Measurements from ENCODE around the gene HOXB6.

HOXB6 gene

DNA sequence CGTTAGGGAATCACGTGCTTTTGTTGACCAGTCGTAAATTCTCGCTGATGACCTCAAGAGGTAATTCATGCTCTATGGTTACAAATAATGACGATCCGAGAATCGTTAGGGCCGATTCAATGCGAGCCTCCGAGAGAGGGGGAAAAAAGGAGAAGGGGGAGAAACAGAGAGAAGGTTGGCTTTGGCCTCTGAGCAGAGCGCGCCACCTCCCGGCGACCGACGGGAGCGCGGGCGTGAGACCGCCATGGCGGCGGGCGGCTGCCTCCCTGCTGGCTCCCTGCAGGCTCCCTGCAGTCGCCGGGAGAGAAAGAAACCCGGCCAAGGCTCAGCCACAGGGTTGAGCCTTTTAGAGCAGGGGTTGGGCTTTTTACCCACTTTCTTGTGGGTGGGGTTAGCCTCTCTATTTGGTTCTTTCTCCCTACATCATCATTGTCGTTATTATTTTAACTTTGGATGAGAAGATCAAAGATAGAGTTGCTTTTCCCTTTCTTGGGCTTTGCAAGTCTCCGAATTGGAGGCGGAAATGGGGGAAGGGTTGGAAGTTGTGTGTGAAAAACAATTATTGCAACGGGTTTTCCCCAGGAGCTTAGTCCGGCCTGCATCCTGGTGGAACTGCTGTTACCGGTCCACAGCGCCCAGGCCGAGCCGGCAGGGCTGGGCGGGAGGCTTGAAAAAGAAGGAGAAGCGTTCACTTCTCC lies 10.8 kb downstream of the HOXB6 start:
- DNase-seq (ENCODE audit: low spot score), result peak; percentile 89

DNA sequence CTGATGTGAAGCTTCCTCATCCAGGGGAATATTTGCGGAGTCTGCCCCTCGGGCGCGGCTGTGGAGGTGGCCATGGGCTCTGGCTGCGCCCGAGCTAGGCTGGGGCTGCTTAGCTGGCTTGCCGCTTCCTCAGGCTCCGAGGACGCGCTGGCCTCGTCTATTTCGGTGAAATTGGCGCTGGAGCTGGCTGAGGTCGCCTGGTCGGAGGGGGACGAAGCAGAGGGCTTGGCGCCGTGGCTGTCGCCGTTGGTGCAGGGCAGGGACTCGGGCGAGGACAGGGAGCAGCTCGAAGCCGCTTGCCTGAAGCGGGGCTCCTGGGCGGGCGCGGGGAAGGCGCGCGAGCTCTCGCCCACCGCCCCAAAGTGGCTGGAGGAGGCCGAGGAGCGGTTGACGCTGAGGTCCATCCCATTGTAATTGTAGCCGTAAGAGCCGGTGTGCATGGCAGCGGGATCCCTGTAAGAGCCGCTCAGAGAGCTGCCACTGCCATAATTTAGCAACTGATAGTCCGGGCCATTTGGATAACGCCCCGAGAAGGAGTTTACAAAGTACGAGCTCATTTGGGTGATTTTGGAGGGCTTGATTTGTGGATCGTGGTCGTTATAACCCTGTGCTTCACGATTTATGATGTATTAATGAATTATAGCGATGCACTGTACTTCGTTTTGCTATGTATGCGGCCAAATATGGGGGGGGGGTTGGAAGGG lies 11.5 kb downstream of the HOXB6 start, which contains the start of gene HOXB5:
Gene HOXB5, minus strand, starts transcription at position 654 of the 704 bp plus-strand sequence. Its CDS starts 97 bp downstream, at position 557.
- no peak for DNase-seq (ENCODE audit: low spot score)

DNA sequence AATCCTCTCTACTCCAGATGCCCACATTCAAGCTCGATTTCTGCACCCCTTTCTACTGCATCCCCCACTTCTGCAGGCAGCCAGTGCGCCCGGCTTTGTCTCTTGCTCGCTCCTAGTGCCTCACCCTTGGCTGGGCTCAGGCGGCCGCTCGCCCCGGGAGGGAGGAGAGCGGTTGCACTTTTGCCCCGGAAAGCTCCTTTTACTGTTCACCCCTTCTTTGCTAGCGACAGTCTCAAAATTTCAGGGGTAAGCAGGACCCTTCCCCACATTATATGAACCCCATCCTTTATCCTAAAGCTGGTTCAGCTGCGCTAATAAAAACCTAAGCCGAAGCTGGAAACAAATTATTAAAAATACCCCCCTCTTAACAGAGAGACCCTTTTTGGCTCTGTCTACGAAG lies 12.2 kb downstream of the HOXB6 start:
- no peak for DNase-seq (ENCODE audit: low spot score)

DNA sequence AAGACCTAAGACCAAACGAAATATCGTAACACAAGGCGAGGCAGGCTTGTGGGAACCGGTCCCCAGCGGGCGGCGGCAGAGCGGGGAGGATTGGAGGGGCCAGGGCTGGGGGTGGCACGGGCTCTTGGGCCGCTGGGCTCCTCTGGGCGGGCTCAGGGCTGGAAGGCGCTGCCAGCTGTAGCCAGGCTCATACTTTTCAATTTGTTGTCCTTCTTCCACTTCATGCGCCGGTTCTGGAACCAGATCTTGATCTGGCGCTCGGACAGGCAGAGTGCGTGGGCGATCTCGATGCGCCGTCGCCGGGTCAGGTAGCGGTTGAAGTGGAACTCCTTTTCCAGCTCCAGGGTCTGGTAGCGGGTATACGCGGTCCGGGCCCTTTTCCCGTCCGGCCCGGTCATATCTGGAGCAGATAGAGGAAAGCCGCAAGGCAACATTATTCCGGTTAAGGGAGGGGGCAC lies 12.7 kb downstream of the HOXB6 start:
- no peak for DNase-seq (ENCODE audit: low spot score)

DNA sequence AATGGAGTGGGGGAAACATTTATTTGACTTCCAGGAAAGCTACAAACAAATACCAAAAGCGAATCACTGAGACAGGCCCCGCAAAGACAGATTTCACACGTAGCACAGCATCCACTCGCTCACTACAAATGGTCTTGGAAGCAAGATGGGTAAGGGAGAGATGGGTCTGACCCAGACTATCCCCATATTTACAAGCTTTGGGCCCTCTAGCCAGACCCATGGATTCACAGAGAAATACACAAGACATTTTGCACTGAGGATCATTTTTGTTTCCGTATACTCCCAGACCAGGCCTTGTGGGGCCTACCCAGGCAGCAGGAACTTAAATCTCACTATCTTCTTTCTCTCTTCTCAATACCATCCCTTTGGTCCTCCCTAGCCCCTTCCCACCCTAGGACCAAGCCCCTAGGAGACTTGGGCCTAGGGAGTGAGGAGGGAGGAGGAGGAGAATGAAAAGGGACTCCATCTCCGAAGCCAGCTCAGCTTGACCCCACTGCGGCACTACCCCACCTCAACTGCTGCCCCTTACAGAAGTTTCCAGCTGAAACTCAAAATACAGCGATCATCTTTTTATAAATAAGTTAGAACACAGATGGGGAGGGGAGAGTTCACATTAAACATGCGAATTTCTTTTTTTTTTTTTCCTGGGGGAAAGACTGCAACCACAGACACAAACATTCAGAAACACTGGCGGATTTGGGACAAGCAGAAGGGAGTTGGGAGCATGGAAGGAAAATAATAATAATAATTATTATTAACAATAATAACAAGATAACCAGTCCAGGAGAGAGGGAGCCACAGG lies 13.3 kb downstream of the HOXB6 start:
- no peak for DNase-seq (ENCODE audit: low spot score)

DNA sequence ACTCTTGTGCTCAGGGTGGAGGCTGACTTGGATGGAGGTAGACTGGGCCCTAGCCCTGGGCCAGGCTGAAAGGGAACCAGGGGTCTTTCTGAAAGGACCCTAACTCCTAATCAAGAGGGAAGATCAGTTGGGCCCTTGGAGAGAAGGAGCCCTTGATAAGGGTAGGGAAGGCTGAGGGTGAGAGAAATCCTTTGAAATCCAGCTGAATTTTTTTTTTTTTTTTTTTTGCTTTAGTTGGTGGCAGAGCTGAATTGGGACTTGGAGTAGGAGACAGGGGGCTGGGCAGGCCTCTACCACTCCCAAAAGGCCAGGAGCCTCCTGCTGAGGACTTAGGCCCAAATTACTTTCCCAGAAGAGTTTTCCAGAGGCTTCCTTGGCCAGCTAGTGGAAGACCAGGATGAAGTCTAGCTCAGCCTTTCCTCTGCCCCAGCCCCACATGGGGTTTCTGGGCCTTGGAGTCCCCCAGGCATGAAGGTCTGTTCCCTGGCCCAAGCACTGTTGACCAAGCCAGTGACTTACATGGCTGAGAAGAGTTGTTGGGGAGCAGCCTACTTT lies 14.1 kb downstream of the HOXB6 start:
- DNase-seq (ENCODE audit: low spot score), result no peak

DNA sequence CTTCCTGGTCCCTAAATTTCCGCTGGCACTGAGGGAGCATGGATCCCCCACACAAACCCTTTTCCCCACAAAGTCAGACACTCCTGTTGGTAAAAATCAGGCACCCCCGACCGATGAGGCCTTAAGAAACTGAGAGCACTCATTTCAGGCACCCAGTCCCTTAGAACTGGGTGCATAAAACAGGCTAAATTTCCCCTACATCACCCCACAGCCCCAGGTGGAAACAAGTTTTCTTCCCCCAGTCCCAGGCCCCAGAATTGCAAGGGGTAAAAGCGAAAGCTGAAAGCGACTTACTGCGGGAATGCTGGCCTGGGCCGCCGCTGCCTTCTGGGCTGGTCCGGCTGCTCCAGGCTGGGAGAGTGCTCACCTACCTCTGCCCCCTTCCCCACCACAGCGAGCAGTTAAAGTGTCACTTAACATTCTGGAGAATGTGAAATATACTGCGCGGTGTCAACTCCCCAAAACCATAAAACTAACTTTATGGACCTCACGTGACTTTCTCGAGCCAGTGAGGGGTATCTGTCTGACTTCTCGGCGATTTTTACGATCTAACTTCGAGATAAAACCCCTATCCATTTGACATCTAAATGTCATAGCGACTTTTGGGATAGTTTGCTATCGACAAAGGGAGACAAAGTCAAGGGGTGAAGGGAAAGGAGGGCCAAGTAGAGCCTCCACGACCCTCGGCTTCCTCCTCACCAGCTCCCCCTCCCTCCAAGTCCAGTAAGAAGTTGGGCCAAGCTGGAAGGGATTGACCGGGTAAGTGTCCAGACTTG lies 14.8 kb downstream of the HOXB6 start, which contains the start of gene HOXB3:
Gene HOXB3, minus strand, starts transcription at position 411 of the 776 bp plus-strand sequence. CDS start 37,767 bp downstream, outside the sequence.
- no peak for DNase-seq (ENCODE audit: low spot score)

DNA sequence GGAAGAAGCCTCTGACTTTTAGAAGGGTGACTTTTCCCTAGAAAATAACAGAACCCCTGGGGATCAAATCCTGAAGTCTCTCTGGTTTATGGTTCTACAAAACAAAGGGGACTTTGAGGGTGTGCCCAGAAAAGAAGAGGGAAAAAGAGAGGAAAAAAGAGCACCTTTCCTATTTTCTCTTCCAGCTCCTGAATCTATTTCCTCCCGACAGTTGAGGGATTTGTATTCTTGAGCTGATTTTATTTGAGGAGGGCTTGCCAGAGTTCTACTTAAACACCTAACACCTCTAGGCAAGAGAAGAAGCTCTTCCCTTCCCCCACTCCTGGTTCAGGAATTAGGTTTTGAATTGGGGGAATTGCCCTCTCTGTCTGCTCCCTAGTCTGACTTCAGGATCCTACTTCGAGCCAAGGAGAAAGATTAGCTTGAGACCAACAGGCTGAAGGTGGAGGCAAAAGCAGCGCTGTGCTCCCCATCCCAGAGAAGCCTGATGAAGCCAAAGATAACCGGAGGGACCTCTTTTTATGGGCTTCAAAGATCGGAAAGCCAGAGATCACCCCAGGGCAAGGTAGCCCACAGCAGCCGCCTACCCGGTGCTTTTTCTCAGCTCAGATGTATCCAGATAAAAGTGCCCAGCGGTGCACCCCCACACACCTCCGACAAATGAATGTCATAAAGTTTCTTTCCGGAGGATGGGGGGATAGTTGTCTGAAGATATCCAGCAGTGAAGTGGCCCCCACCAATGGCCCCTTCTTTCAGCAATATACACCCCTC lies 15.5 kb downstream of the HOXB6 start:
- DNase-seq (ENCODE audit: low spot score), result no peak

DNA sequence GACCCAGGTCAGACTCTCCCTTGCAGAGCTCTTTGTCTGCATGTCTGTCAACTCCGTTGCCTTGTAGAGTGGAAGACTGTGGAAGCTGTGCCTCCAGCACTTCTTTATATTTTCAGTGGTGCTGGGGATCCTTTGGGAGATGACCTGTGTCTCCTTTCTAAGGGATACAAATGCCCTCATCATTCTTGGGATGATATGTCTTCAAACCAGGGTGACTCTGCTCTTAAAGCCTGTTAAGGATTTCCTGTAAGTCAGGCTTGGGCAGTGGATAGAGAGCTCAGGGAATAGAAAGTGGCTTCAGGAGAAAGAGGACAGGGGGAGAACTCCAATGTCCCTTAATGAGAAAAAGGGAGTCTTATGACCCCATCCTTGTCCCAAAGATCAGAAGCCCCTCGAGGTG lies 16.3 kb downstream of the HOXB6 start:
- no peak for DNase-seq (ENCODE audit: low spot score)

DNA sequence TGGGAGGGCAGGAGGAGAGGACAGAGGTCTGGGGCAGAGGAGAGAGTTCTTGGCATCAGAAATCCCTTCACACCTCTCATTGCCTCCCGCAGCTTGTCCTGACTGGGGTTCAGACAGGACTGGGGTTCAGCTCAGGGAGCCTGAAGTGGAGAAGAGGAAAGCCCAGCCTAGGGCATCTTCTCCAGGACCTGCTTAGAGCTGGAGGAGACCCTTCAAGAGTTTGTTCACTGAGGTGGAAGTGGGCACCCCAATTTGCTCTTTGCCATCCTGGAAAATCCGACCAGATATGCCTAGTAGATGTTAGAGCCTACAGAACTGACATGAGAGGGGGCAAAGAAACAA lies 16.7 kb downstream of the HOXB6 start:
- DNase-seq (ENCODE audit: low spot score), result no peak

DNA sequence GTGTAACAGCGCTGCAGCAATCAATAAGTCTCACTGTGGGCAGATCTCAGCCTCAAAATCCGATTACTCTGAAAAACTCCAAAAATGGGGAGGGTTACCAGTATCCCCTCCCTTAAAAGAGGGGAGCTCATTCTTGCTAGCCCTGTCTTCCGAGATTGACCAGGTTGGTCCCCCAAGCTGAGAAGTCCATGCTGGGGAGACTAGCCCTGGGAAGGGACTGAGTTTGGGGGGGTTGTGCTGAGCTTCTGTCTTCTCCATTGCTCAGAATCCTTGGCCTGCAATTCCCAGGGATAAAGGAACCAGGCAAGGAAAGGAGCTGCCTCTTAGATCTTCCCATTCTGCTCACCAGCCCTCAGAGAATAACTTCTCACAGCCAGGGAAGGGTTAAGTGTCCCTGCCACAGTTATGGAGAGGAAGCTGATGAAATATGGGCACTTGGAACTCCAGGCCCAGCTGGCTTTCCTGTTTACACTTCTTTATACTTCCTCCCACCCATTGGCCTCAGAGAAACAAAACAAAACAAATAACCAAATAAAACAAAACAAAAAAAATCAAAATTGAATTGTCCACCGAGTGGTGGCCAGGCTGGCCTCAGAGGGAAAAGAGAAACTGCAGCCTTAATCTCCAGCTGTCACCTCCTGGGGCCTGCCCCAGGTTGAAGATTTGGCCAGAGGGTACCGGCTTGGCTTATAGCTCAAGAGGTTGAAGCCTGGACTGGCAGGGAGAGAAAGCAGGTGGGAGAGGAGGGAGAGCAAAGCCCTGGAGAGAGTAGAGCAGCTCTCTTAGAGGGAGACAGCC lies 17.3 kb downstream of the HOXB6 start:
- no peak for DNase-seq (ENCODE audit: low spot score)

DNA sequence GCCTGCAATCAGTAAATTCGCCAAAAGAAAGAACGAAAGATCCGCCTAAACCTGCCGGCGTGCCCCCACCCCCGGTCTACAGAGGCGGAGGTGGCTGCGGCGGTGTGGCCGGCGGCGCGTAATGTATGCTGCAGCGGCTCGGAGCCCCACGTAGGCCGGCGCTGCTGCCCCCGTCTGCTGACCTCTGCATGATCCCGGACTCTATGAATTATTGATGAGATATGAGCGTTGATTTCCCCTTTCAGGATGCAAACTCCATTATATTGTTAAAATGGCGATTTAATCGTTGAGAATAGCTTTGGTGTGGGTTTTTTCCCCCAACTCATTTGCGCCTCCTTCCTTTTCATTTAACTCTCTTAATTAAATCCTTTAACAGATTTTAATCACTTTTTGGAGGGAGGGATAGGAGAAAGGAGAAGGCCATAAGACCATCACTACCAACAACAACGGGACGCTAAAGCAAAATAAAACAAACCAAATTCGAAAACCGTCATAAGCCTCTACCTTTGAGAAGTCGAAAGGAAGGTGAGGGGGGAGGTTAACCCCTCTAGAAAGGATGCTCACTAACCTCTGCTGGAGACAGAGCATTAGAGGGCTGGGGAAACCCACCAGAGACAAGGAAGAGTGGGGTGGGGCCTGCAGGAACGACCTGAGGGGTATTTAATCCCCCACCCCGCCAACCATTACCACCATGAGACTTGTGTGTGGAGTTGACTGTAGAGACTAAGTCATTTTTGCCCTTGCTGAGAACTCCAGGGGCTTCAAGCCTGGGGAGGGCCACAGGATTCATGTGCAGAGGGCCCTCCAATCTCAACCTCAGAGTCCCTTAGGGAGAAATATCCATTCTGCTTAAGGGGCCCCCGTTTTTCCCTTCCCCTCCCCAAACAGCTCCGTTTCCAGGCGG lies 18.2 kb downstream of the HOXB6 start:
- peak; percentile 42 for DNase-seq (ENCODE audit: low spot score)

DNA sequence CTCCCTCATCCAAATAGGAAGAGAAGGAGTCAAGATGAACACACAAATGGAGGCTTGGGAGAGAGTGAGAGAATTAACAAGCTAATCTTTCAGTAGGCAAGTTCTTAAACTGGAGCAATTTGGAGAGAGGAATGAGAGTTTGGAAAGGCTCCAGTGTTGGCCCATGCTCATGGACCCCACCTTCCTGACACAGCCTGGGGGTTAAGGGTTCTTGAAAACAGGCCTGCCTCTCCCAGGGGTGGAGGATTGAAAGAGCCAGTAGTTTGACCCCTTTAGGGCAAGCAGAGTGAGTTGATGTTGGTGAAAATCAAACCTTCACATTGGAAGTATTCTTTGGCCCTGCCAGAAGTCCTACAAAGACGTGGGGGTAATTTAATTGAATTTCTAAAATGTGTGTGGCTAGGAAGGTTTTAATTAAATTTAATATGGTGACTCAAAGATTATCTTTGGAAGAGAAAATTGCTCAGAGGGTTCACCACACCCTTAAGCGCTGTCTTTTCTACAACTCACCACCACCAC lies 20.5 kb downstream of the HOXB6 start:
- no peak for DNase-seq (ENCODE audit: low spot score)

DNA sequence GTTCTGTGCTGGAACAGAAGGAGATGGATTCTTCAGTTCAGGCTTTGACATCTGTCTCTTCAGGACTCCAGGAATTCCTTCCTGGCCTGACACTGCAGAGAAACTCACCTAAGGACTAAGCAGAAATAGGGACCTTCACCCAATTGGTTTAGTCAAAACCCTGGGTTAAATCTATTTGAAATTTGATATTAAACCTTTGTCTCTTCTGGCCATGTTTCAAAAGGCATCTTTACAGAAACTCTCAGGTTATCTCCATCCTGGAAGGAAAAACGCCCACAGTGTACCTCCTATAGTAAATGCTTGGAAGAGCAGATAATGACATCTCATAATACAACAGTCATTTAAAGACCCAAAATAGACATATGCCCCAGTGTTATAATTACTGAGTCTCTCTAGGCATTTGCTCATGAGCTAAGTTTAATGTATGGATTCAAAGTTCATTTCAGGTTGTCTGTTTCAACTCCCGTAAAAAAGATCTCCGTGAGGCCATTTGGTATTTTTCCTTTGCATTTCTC lies 21.0 kb downstream of the HOXB6 start:
- DNase-seq (ENCODE audit: low spot score), result no peak

DNA sequence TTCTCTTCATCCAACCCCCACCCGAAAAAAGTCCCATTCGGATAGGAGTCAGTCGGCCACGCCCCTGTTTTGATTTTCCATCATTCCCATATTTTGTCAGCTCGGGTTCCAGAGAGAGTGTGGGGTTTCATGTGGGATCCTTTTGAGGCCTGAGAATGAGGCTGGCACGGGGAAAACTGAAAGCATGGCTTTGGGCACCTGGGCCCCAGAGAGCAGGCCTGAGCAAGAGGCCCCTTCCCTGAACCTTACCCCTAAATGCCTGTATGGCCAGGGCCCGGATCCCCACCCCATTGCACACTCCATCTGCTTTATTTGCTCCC lies 22.1 kb downstream of the HOXB6 start:
- DNase-seq (ENCODE audit: low spot score), result no peak

DNA sequence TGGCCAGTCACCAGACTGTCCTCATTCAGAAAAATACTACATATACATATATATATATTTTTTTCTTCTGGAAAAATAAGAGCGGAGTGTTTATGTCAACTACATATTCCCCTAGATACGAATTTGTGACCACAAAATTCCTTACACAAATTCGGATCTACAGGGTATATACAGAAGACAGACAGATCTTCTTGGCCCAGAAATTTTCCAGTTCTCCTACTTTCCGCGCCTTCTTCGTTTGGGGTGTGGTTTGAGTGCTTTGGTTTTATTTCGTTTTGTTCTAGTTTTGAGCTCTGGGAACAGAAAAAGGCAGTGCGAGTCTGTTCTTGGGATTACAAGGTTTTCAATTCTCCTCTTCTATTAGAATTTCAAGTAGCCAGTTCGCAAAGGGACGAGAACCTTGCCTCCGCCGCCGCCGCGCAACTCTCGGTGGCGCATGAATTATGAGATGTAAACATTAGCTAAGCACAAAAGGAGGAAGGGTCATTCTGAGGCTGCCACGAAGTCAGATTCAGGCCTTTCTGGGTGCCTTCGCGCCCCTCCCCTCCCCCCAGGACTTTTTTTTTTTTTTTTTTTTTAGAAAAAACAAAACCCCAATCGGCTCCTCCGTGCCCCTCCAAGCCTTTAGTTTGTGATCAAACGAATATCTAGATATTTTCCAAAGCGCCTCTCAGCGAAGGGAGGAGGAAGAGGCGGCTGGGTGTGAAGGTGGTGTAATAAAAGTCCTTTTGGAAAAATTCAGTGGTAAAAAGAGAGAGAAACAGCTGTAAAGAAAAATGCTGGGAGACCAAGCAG lies 24.8 kb downstream of the HOXB6 start:
- DNase-seq (ENCODE audit: low spot score), result no peak

DNA sequence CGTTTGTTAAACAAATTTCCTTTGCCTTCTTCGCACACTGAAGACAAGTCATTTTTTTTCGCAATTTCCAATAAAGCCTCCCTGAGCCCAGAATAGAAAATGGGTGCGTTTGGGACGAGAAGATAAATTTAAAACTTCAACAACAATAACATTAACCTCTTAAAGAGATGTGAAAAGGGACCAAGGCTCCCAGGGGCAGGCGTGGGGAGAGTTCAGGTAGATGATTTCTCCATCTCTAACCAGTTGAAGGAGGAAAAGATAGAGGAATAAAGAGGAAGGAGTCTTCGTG lies 25.4 kb downstream of the HOXB6 start:
- DNase-seq (ENCODE audit: low spot score), result no peak

Data from germinal center (tissue), 1 donor.